ENCODE data around the gene IZUMO2.

DNA sequence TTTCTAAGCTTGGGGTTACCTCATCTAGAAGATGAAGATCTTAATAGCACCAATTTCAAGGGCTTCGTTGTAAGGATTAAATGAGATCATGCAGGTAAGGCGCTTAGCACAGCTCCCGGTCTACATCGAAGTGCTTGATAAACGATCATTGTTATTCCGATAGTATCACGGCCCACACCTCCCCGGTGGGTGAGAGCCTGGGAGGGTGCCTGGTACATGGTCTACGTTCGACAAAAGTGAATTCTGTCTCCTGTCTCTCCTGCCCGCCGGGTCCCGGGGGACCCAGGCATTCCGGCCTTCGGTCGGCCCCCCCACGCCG lies 39.8 kb upstream of the IZUMO2 start:
- TF ChIP-seq, protein P1, sequence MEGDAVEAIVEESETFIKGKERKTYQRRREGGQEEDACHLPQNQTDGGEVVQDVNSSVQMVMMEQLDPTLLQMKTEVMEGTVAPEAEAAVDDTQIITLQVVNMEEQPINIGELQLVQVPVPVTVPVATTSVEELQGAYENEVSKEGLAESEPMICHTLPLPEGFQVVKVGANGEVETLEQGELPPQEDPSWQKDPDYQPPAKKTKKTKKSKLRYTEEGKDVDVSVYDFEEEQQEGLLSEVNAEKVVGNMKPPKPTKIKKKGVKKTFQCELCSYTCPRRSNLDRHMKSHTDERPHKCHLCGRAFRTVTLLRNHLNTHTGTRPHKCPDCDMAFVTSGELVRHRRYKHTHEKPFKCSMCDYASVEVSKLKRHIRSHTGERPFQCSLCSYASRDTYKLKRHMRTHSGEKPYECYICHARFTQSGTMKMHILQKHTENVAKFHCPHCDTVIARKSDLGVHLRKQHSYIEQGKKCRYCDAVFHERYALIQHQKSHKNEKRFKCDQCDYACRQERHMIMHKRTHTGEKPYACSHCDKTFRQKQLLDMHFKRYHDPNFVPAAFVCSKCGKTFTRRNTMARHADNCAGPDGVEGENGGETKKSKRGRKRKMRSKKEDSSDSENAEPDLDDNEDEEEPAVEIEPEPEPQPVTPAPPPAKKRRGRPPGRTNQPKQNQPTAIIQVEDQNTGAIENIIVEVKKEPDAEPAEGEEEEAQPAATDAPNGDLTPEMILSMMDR (IDR thresholded peaks at IDR 0.05) = no peak
- no peak for TF ChIP-seq POLR2A (IDR thresholded peaks at IDR 0.05)

Data from right lobe of liver (tissue), 4 donors.